NCI-H748 (cell line): ENCODE results near the gene NEK3.
A peak's percentile ranks its signal among the peaks of the same experiment; 100 is the strongest.
"Not testable (repeated sequence)": the region's sequence is repeated elsewhere in the genome, so short reads cannot be mapped to it uniquely, and the experiment has no call there.

Source experiments
- DNase-seq: peaks from one replicate; lab custom pipeline; 2025; ENCODE audit not compliant: unreplicated experiment; lab: John Stamatoyannopoulos, UW

Gene NEK3

GRCh38 chr13:52170828-52171391 lies 11.5 kb upstream of the NEK3 start:
- not testable (repeated sequence) for DNase-seq

DNA sequence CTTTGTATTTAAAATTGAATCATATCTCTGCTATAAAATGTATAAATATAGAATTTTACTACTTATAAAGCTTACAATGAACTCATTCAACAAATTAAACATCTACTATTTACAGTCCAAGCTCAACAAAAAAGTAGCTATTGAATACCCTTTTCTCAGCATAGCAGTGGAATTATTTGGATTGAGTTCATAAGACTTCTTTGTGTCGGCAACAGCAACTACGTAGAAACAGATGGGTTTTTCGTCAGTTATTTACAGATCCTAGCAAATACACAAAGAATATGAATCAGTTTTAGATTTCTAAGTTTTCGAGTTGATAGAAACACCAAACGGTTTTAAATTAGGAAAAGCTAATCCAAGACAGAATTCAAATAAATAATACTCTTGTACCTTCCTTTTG lies 10.4 kb upstream of the NEK3 start:
- no peak for DNase-seq

GRCh38 chr13:52165411-52165810 lies 6.0 kb upstream of the NEK3 start:
- DNase-seq, result no peak

- no peak for DNase-seq
Observed at GRCh38 chr13:52164989-52165388, 5.6 kb upstream of the NEK3 start.

DNA sequence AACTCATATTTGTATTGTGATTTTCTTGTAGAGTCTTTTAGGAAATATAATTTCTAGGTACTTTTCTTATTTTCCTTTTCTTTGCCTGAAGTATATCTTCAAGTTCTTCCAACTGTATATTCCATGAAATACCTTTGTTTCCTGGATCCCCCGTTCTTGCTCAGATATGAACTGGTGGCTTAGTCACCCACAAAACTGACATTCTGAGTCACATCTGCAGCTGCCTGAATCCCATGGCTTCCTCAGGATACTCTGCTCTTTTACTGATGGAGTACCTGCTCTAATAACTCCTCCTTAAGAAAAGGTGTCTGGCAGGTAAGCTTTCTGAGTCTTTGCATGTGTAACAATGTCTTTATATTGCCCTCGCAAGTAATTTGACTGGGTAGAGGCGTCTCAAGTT lies 4.5 kb upstream of the NEK3 start:
- DNase-seq, result not testable (repeated sequence)

DNA sequence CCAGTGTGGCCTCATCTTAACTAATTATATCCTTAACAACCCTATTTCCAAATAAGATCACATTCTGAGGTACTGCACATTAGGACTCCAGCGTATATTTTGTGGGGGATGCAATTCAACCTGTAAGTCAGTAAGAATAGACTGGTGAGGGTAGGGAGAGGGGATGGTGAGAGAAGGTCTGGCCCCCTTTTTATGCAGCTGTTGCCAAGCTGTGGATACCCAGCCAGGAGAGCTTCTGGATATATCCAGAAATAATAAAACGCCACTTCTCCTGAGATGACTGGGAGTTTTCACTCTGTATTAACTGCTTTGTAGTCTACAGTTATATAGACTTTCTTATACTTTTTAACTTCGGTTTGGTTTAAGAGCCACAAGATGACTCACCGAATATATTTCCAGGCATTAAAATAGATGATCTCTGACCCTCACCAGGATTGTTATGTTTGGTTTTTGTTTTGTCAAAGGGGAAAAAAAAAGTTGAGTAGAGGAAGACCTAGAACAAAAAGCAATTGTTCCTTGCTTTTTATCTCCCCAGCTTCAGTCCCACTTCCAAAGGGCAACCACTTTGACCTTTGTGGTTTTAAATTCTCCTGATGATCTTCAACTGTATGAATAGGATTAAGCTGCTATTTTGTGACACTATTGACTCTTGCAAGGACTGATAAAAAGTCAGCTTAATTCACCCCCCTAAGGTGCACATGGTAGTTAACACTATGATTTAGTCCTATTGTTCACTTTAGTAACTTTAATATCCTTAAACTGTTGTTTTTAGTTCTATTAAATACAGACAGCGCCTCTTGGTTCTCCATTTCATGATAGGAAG lies 3.1 kb upstream of the NEK3 start:
- DNase-seq, result no peak

DNA sequence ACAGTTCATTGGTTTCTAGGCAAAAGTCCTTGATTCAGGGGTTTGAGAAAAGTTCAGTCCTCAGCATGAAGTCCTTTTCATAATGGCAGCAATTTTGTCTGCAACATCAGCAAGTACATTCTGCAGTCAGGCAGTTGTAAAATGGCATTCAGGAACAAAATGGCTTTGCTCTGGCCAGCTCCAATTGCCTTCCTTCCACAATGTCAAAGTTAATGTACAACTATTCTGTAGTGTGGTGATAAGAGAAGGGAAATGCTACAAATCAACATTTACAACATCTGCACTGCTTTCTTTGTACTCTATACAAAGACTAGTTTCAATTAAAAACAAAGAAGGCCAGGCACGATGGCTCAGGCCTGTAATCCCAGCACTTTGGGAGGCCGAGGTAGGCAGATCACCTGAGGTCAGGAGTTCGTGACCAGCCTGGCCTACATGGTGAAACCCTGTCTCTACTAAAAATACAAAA lies 1.8 kb upstream of the NEK3 start:
- no peak for DNase-seq

DNA sequence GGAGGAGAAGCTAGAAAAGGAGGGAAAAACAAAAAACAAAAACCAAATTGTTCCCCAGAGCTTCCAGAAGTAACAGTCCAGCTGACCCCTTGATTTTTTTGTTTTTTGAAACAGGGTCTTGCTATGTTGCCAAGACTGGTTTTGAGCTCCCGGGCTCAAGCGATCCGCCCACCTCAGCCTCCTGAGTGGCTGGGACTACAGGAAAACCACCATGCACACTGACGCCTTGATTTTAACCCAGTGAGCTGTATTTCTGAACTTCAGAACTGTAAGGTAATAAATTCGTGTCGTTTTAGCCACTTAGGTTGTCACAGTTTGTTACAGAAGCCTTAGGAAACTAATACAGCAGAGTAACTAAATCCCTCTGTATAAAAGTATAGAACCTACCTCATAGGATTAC lies 1.1 kb upstream of the NEK3 start:
- DNase-seq, result no peak

- DNase-seq, result no peak
Observed at GRCh38 chr13:52160053-52160452, 656 bp upstream of the NEK3 start.

DNA sequence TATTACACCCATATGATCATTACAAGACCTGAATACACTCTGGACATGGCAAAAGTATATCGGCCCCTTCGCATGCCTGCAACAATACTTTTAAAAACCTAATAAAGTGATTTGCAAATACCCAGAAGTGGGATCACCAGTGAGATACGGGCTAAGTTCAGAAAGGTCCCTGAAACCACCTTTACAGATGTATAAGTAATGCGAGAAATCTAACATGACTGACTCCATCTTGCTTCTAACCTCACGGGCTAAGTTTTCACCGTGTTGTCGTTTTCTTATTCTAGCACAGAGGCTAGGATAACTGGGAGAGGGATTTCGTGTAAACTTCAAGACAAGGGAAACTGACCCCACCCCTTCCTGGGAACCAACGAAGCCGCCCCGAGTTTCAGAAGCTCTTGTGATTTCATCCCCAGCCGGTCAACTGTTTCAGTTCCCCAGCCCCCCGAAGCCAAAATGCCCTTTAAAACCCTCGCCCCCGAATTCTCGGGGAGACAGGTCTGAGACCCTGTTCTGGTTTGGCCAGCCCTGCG lies 703 bp downstream of the NEK3 start:
- peak; percentile 54 for DNase-seq

GRCh38 chr13:52156724-52157261 lies 2.6 kb downstream of the NEK3 start:
- DNase-seq, result no peak

DNA sequence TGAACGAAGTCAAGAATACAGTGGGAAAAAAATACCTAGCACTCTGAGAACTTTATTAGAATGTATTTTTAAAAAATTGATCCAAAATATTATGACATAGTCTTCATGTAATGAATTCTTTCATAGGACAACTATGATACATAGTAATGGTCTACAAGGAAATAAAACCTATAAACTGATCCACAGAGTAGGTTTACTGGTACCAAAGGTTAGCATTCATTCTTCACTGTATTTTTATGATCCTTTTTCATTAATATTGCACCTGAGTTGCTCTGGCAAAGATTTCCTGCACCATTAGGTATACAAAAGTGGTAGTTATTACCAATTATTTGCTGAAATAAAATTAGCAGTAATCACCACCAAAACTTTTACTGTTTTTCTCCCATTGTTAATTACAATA lies 4.2 kb downstream of the NEK3 start:
- DNase-seq, result no peak

GRCh38 chr13:52147225-52147624 lies 12.2 kb downstream of the NEK3 start:
- no peak for DNase-seq

GRCh38 chr13:52141299-52141698 lies 18.1 kb downstream of the NEK3 start:
- DNase-seq, result no peak

- DNase-seq, result no peak
Observed at GRCh38 chr13:52137489-52137888, 21.9 kb downstream of the NEK3 start.

GRCh38 chr13:52136763-52137162 lies 22.6 kb downstream of the NEK3 start:
- DNase-seq, result no peak

- DNase-seq, result no peak
Observed at GRCh38 chr13:52130641-52131040, 28.8 kb downstream of the NEK3 start.

- DNase-seq, result peak; percentile 83
Observed at GRCh38 chr13:52128714-52129700, 30.4 kb downstream of the NEK3 start, which contains the start of gene NEK5. Gene NEK5 (minus strand): TSS chr13:52129073. CDS start chr13:52127482, 1,591 bp downstream.

DNA sequence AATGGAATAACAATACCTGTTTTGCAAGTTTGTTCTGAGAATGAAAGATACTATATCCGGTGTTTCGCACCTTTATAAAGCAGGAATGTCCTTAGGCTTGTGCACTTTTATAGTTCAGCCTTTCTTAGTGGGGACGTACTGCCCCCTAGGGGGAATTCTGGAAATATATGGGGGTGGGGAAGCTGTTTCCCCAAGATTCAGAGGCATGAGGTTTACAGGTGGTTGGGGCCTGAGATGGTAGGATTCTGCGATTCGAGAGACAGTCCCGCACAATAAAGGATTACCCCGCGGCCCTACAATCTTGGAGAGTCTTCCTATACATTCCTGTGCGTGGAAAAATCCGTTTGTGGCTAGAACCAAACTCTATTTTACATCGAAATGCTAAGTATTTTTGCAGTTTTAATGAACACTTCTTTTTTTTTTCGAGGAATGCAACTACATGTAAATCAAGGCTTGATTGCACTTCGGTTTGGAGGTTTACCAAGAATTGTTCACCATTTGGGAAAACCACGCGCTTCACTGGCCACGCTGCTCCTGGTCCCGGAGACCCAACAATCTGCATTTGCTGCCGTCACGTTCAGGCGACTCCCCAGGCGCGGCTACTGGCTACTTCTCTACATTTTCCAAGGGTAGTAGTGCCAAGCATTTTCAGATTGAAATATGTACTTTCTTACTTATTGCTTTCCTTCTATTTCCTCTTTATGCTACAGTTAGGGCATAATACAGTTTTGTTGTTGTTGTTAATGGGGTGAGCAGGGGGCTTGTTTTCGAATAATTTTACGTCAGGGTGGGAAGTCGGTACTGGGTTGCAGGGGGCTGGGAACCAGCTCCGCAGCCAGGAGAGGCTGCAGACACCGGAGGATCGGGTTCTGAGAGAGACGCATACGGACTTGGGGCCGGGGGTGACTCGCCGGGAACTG lies 31.4 kb downstream of the NEK3 start:
- peak; percentile 74 for DNase-seq

- DNase-seq, result no peak
Observed at GRCh38 chr13:52127378-52127777, 32.0 kb downstream of the NEK3 start.
